Neural progenitor cell (in vitro differentiated cells): Measurements from ENCODE around the gene PTPRN2. TPM values are rescaled to one million over a fixed set of nuclear protein-coding genes. Genes with fewer than 3 reads are reported as not detected.

Experiments used
- DNase-seq: peaks from one replicate; pipeline ENCODE4 v3.0.0-alpha.2; 2016; ENCODE audit warnings: low spot score
- H2AFZ ChIP-seq: fragments of 200-600 bp; sonication (generic); replicated peaks from 2 replicates; pipeline ENCODE4 v1.6.1; 2016; ENCODE audit warnings: antibody characterized with exemption
- H3F3A ChIP-seq: fragments of 200-600 bp; sonication (generic); 2 replicates; pipeline ENCODE4 v1.6.1; 2016; ENCODE audit warnings: antibody characterized with exemption, low read depth
- H3K27ac ChIP-seq: fragments of 200-600 bp; sonication (generic); 2 replicates; pipeline ENCODE4 v1.5.1; 2016; ENCODE audit warnings: mild to moderate bottlenecking
- H3K27me3 ChIP-seq: fragments of 200-600 bp; sonication (generic); 2 replicates; pipeline ENCODE4 v1.6.1; 2016; ENCODE audit warnings: mild to moderate bottlenecking, moderate library complexity
- H3K36me3 ChIP-seq: fragments of 200-600 bp; sonication (generic); 2 replicates; pipeline ENCODE4 v1.5.1; 2016
- H3K4me1 ChIP-seq: fragments of 200-600 bp; sonication (generic); 2 replicates; pipeline ENCODE4 v1.6.1; 2016; ENCODE audit warnings: mixed run types
- H3K4me2 ChIP-seq: fragments of 200-600 bp; sonication (generic); 2 replicates; pipeline ENCODE4 v1.6.1; 2016
- H3K4me3 ChIP-seq: fragments of 200-600 bp; sonication (generic); 2 replicates; pipeline ENCODE4 v1.5.1; 2016
- H3K79me2 ChIP-seq: fragments of 200-600 bp; sonication (generic); 2 replicates; pipeline ENCODE4 v1.6.1; 2016; ENCODE audit warnings: low read depth
- H3K9ac ChIP-seq: fragments of 200-600 bp; sonication (generic); 2 replicates; pipeline ENCODE4 v1.6.1; 2016
- H3K9me3 ChIP-seq: fragments of 200-600 bp; sonication (generic); 2 replicates; pipeline ENCODE4 v1.5.1; 2016; ENCODE audit warnings: low read depth
- H4K20me1 ChIP-seq: fragments of 200-600 bp; sonication (generic); 2 replicates; pipeline ENCODE4 v1.6.1; 2016; ENCODE audit warnings: low read depth
- H3K27ac Mint-ChIP-seq: 3 replicates; pipeline ENCODE4 v1.8.0; 2021; ENCODE audit warnings: mixed read lengths
- H3K27me3 Mint-ChIP-seq: 2 replicates; pipeline ENCODE4 v1.8.0; 2022; ENCODE audit warnings: low read depth, mild to moderate bottlenecking, inconsistent platforms, moderate library complexity, mixed read lengths; ENCODE audit not compliant: insufficient read depth
- H3K36me3 Mint-ChIP-seq: 3 replicates; pipeline ENCODE4 v1.8.0; 2021; ENCODE audit warnings: mixed read lengths
- H3K4me1 Mint-ChIP-seq: 3 replicates; pipeline ENCODE4 v1.8.0; 2021; ENCODE audit warnings: mixed read lengths
- H3K4me3 Mint-ChIP-seq: 3 replicates; pipeline ENCODE4 v1.8.0; 2021; ENCODE audit warnings: mild to moderate bottlenecking, moderate library complexity, mixed read lengths
- H3K9me3 Mint-ChIP-seq: 3 replicates; pipeline ENCODE4 v1.8.0; 2020; ENCODE audit warnings: mixed read lengths
- EZH2 ChIP-seq: fragments of 200-600 bp; sonication (generic); IDR thresholded peaks from 2 replicates; pipeline ENCODE4 v1.6.1; 2017; ENCODE audit warnings: antibody characterized with exemption, mild to moderate bottlenecking, moderate library complexity
- EZH2phosphoT487 ChIP-seq: fragments of 200-600 bp; sonication (generic); IDR thresholded peaks from 2 replicates; pipeline ENCODE4 v1.6.1; 2017; ENCODE audit warnings: antibody characterized with exemption
- total RNA-seq: library from RNA; depleted of rRNA; stranded (reverse); fragments of >200 nt; gene quantifications from 2 replicates; pipeline ENCODE4 v1.2.3, GENCODE V29; 2015; ENCODE audit warnings: low replicate concordance
- TF ChIP-seq, protein P1 (sequence below): fragments of 200-600 bp; sonication (generic); IDR thresholded peaks from 2 replicates; pipeline ENCODE4 v1.5.1; 2017; ENCODE audit warnings: antibody characterized with exemption, mild to moderate bottlenecking

Gene PTPRN2
- total RNA-seq, 1 donor from 2014 or later: 3.0 TPM

- DNase-seq: no peak
- Histone ChIP-seq H3K36me3 (no peaks in the 10 kb centered on the region), H2AFZ (no peak overlapping the region), H3K79me2 (no peaks in the 10 kb centered on the region), H3K9ac (no peak overlapping the region), H3F3A (peaks cover 15% of the 10 kb centered on the region), H3K4me3 (no peak overlapping the region), H3K9me3 (no peaks in the 10 kb centered on the region), H4K20me1 (peaks cover 3% of the 10 kb centered on the region), H3K4me1 (peaks cover 23% of the 10 kb centered on the region), H3K27ac (no peak overlapping the region), H3K27me3 (no peaks in the 10 kb centered on the region), H3K4me2 (no peak overlapping the region)
- Mint-ChIP-seq H3K4me1 (peaks cover 5% of the 10 kb centered on the region), H3K9me3 (no peaks in the 10 kb centered on the region), H3K27me3 (peaks cover 2% of the 10 kb centered on the region), H3K4me3 (no peak overlapping the region), H3K36me3 (no peaks in the 10 kb centered on the region), H3K27ac (no peak overlapping the region)
- TF ChIP-seq EZH2phosphoT487 (no peak), EZH2 (no peak)
- TF ChIP-seq, protein P1, sequence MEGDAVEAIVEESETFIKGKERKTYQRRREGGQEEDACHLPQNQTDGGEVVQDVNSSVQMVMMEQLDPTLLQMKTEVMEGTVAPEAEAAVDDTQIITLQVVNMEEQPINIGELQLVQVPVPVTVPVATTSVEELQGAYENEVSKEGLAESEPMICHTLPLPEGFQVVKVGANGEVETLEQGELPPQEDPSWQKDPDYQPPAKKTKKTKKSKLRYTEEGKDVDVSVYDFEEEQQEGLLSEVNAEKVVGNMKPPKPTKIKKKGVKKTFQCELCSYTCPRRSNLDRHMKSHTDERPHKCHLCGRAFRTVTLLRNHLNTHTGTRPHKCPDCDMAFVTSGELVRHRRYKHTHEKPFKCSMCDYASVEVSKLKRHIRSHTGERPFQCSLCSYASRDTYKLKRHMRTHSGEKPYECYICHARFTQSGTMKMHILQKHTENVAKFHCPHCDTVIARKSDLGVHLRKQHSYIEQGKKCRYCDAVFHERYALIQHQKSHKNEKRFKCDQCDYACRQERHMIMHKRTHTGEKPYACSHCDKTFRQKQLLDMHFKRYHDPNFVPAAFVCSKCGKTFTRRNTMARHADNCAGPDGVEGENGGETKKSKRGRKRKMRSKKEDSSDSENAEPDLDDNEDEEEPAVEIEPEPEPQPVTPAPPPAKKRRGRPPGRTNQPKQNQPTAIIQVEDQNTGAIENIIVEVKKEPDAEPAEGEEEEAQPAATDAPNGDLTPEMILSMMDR: no peak
Measured at GRCh38 chr7:158546626-158547025, 41.0 kb downstream of the PTPRN2 start.

DNA sequence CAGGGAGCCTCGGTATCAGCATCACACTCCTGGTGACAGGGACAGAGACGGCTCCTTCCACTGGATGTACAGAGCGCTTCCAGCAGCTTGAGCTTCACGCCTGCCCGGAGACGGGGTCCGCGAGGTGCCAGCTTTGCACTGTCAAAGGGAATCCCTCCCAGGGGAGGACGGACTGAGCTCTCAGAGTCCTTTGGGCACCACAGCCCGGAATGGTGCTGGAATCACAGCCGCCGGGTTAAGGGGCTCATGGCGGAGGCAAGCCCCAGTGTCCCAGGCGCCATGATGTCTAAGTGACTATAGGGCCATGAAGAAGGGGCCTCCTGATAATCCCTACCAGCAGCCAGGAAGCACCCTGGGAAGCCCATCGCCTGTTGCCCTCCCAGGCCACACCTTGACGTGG lies 41.4 kb downstream of the PTPRN2 start:
- Histone ChIP-seq H3K79me2 (no peaks in the 10 kb centered on the region), H3K27ac (no peak overlapping the region), H3K4me3 (no peak overlapping the region), H2AFZ (no peak overlapping the region), H3F3A (peaks cover 15% of the 10 kb centered on the region), H3K9ac (no peak overlapping the region), H3K36me3 (no peaks in the 10 kb centered on the region), H4K20me1 (peaks cover 3% of the 10 kb centered on the region), H3K27me3 (no peaks in the 10 kb centered on the region), H3K4me1 (peaks cover 23% of the 10 kb centered on the region), H3K9me3 (no peaks in the 10 kb centered on the region), H3K4me2 (no peak overlapping the region)
- TF ChIP-seq EZH2: no peak
- TF ChIP-seq, protein P1: no peak
- no peak for TF ChIP-seq EZH2phosphoT487
- Mint-ChIP-seq H3K9me3 (no peaks in the 10 kb centered on the region), H3K27ac (no peak overlapping the region), H3K27me3 (peaks cover 2% of the 10 kb centered on the region), H3K4me3 (no peak overlapping the region), H3K4me1 (peaks cover 5% of the 10 kb centered on the region), H3K36me3 (no peaks in the 10 kb centered on the region)
- DNase-seq: no peak

DNA sequence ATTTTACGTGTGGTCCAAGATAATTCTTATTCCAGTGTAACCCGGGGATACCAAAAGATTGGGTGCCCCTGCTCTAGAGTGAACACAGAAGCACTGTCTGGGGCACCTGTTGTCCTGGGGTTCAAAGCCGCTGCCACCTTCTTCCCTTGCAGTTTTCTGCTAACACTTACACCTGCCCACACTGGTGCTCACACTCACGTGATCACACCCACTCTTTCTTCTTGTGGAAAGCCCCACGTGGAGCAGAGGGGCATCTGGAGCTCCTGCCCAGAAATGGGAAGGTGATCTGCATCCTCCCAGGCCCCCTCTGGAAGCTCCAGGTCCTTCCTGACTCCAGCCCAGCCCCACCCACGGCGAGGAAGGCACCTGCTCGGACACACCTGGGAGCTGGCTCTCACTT lies 42.9 kb downstream of the PTPRN2 start:
- peaks cover 2% of the 10 kb centered on the region for H3K27me3 Mint-ChIP-seq
- H3K4me1 Mint-ChIP-seq: no peaks in the 10 kb centered on the region
- no peaks in the 10 kb centered on the region for H4K20me1 ChIP-seq
- TF ChIP-seq, protein P1: no peak
- TF ChIP-seq EZH2phosphoT487 (no peak), EZH2 (no peak)
- H2AFZ ChIP-seq: no peak overlapping the region
- H3K4me3 Mint-ChIP-seq: no peak overlapping the region
- no peaks in the 10 kb centered on the region for H3K36me3 Mint-ChIP-seq
- no peak overlapping the region for H3K27ac ChIP-seq
- no peak for DNase-seq
- no peak overlapping the region for H3K4me3 ChIP-seq
- no peaks in the 10 kb centered on the region for H3K9me3 Mint-ChIP-seq
- peaks cover 9% of the 10 kb centered on the region for H3K4me1 ChIP-seq
- H3K9ac ChIP-seq: no peak overlapping the region
- no peak overlapping the region for H3K27ac Mint-ChIP-seq
- no peaks in the 10 kb centered on the region for H3K9me3 ChIP-seq
- H3K36me3 ChIP-seq: no peaks in the 10 kb centered on the region
- no peaks in the 10 kb centered on the region for H3K79me2 ChIP-seq
- no peaks in the 10 kb centered on the region for H3K27me3 ChIP-seq
- H3K4me2 ChIP-seq: no peak overlapping the region
- H3F3A ChIP-seq: peaks cover 2% of the 10 kb centered on the region
